ENCODE results near the gene STAB1. TPM values are rescaled to one million over a fixed set of nuclear protein-coding genes. Genes with fewer than 3 reads are reported as not detected.

Gene STAB1
- total and polyA plus RNA-seq, 2 of the 8 experiments (the other 6 are each of a cell fraction or from before 2014, with no cell fraction given), result 1.0 to 1.9 TPM

DNA sequence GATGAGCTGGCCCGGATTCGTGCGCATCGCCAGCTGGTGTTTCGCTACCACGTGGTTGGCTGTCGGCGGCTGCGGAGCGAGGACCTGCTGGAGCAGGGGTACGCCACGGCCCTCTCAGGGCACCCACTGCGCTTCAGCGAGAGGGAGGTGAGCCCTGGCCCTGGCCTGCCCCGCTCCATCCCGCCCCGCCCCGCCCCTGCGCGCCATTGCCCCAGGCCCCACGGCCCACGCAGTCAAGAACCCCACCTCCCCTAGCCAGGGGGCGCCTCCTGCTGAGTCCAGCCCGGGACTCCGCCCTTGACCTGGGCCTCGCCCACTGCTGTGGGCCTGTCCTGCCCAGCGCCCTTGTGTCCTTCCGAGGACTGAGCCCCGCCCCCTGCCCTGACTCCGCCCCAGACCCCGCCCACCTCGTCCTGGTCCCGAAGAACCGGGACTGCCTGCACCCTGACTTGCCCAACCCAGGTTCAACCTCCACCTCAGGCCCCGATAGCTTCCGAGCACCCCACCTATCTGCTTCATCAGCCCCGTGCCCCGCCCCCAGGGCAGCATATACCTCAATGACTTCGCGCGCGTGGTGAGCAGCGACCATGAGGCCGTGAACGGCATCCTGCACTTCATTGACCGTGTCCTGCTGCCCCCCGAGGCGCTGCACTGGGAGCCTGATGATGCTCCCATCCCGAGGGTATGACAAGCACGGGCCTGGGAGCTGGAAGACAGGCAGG, 23.7 kb downstream of the STAB1 start (continued):
- TF ChIP-seq, protein P1, sequence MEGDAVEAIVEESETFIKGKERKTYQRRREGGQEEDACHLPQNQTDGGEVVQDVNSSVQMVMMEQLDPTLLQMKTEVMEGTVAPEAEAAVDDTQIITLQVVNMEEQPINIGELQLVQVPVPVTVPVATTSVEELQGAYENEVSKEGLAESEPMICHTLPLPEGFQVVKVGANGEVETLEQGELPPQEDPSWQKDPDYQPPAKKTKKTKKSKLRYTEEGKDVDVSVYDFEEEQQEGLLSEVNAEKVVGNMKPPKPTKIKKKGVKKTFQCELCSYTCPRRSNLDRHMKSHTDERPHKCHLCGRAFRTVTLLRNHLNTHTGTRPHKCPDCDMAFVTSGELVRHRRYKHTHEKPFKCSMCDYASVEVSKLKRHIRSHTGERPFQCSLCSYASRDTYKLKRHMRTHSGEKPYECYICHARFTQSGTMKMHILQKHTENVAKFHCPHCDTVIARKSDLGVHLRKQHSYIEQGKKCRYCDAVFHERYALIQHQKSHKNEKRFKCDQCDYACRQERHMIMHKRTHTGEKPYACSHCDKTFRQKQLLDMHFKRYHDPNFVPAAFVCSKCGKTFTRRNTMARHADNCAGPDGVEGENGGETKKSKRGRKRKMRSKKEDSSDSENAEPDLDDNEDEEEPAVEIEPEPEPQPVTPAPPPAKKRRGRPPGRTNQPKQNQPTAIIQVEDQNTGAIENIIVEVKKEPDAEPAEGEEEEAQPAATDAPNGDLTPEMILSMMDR (IDR thresholded peaks at IDR 0.05; ENCODE audit: control extremely low read depth in 1 of 3, insufficient read depth in 1 of 3, low read depth in 1 of 3, low read length in 3 of 3), result no peak
- TF ChIP-seq CBX5 (IDR thresholded peaks at IDR 0.05; ENCODE audit: low read depth, low read length), result no peak
- TF ChIP-seq HDAC6 (IDR thresholded peaks at IDR 0.05; ENCODE audit: low read depth, low read length), result no peak
- no peak for TF ChIP-seq JUND (IDR thresholded peaks at IDR 0.05; ENCODE audit: low read length)
- TF ChIP-seq POU5F1 (IDR thresholded peaks at IDR 0.05; ENCODE audit: low read depth, low read length), result no peak
- no peak for TF ChIP-seq GABPA (IDR thresholded peaks at IDR 0.05; ENCODE audit: borderline replicate concordance, insufficient read depth, low read length)
- TF ChIP-seq SP1 (IDR thresholded peaks at IDR 0.05; ENCODE audit: low read depth, low read length), result no peak; the same call in 1 of the 2 replicates
- TF ChIP-seq E2F6 (IDR thresholded peaks at IDR 0.05), result peak; percentile 81
- no peak for TF ChIP-seq HDAC2 (IDR thresholded peaks at IDR 0.05; ENCODE audit: borderline replicate concordance in 1 of 2, low read depth in 2 of 2, low read length in 2 of 2)
- TF ChIP-seq BACH1 (IDR thresholded peaks at IDR 0.05; ENCODE audit: low read length), result no peak
- no peak for TF ChIP-seq RFX5 (IDR thresholded peaks at IDR 0.05; ENCODE audit: borderline replicate concordance, low read depth, low read length)
- TF ChIP-seq RAD21 (IDR thresholded peaks at IDR 0.05 in 1 of 2, conservative IDR thresholded peaks at IDR 0.05 in 1 of 2; ENCODE audit: low read depth in 2 of 2, low read length in 2 of 2), result no peak
- peak in 1 of 2 experiments; percentile 48; a peak in 1 of 4 replicates for TF ChIP-seq SIN3A (conservative IDR thresholded peaks at IDR 0.05 in 1 of 2, IDR thresholded peaks at IDR 0.05 in 1 of 2; ENCODE audit: low read depth in 1 of 2, low read length in 2 of 2)
- no peak for TF ChIP-seq EGR1 (IDR thresholded peaks at IDR 0.05; ENCODE audit: borderline replicate concordance, low read depth, low read length)
- no peak for TF ChIP-seq SIRT6 (IDR thresholded peaks at IDR 0.05; ENCODE audit: low read length)
- no peak for TF ChIP-seq NRF1 (IDR thresholded peaks at IDR 0.05; ENCODE audit: low read depth, low read length)
- no peak for TF ChIP-seq JUN (IDR thresholded peaks at IDR 0.05; ENCODE audit: low read depth, low read length)
- TF ChIP-seq CHD2 (IDR thresholded peaks at IDR 0.05; ENCODE audit: low read length), result no peak
- no peak for TF ChIP-seq NANOG (IDR thresholded peaks at IDR 0.05; ENCODE audit: insufficient read depth, low read depth, low read length, poor library complexity, severe bottlenecking)
- no peak for TF ChIP-seq TAF1 (IDR thresholded peaks at IDR 0.05; ENCODE audit: low read depth, low read length)
- TF ChIP-seq POLR2AphosphoS5 (IDR thresholded peaks at IDR 0.05; ENCODE audit: low read depth, low read length), result no peak
